HUES6 (cell line): ENCODE measurements around the gene GTPBP6.
"Not testable (repeated sequence)": the region's sequence is repeated elsewhere in the genome, so short reads cannot be mapped to it uniquely, and the experiment has no call there.

Experiments used
- H3K27ac ChIP-seq: 2 replicates; pipeline ENCODE4 v1.7.0; 2013; ENCODE audit warnings: low read depth, mild to moderate bottlenecking, low read length, inconsistent platforms
- H3K27me3 ChIP-seq: 2 replicates; pipeline ENCODE4 v1.6.1; 2013; ENCODE audit warnings: low read length; ENCODE audit not compliant: control insufficient read depth, insufficient read depth
- H3K36me3 ChIP-seq: 2 replicates; pipeline ENCODE4 v1.6.1; 2013; ENCODE audit warnings: low read length; ENCODE audit not compliant: control insufficient read depth, insufficient read depth
- H3K4me1 ChIP-seq: 2 replicates; pipeline ENCODE4 v1.6.1; 2013; ENCODE audit warnings: low read length; ENCODE audit not compliant: control insufficient read depth, insufficient read depth
- H3K4me3 ChIP-seq: 2 replicates; pipeline ENCODE4 v1.5.1; 2013; ENCODE audit warnings: low read depth, low read length
- H3K9ac ChIP-seq: one replicate; pipeline ENCODE4 v1.6.1; 2013; ENCODE audit warnings: mild to moderate bottlenecking, low read length
- H3K9me3 ChIP-seq: 2 replicates; pipeline ENCODE4 v1.6.1; 2013; ENCODE audit warnings: low read depth, low read length; ENCODE audit not compliant: control insufficient read depth, insufficient read depth

GTPBP6 gene

GRCh38 chrX:312621-313331 is 5.8 kb downstream of the GTPBP6 start:
- Histone ChIP-seq H3K36me3 (peaks cover 71% of the 10 kb centered on the region), H3K4me3 (no peak overlapping the region), H3K9ac (no peak overlapping the region), H3K27ac (no peak overlapping the region), H3K9me3 (no peaks in the 10 kb centered on the region), H3K4me1 (no peaks in the 10 kb centered on the region), H3K27me3 (no peaks in the 10 kb centered on the region)

DNA sequence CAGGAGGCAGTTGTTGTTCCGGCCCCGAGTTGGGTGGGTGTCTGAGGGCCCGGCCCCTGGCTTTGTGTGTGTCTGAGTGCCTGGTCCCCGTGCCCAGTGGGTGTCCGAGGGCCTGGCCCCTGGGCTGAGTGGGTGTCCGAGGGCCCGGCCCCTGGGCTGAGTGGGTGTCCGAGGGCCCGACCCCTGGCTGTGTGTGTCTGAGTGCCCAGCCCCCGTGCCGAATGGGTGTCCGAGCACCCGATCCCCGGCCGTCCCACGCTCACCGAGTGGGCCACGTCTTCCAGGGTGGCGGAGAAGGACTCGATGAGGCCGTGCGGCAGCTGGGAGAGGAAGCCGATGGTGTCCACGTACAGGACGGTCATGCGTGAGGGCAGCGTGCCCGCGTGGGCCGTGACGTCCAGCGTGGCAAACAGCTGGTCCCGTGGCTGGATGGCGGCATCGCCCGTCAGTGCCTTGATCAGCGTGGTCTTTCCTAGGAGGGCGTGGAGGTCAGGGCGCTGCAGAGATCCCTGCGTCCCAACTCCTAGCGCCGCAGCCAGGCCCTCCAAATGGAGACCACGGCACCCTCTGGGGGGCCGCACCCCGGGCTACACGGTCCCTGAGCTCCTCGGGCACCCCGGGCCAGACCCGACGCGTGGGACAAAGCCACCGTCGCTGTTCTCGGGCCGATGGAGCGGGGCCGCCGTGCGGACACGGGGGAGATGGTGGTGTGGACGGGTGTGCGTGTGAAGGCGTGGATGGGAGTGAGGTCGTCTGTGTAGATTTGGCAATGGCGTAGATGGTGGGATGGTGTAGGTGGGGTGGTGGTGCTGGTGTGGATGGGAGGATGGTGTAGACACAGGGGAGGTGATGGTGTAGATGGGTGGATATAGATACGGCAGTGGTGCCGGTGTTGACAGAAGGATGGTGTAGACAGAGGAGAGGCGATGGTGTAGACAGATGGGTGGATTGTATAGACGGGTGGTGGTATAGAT is 7.2 kb downstream of the GTPBP6 start:
- Histone ChIP-seq H3K9ac (no peak overlapping the region), H3K36me3 (peaks cover 78% of the 10 kb centered on the region), H3K4me3 (no peak overlapping the region), H3K9me3 (no peaks in the 10 kb centered on the region), H3K4me1 (no peaks in the 10 kb centered on the region), H3K27ac (no peak overlapping the region), H3K27me3 (no peaks in the 10 kb centered on the region)

DNA sequence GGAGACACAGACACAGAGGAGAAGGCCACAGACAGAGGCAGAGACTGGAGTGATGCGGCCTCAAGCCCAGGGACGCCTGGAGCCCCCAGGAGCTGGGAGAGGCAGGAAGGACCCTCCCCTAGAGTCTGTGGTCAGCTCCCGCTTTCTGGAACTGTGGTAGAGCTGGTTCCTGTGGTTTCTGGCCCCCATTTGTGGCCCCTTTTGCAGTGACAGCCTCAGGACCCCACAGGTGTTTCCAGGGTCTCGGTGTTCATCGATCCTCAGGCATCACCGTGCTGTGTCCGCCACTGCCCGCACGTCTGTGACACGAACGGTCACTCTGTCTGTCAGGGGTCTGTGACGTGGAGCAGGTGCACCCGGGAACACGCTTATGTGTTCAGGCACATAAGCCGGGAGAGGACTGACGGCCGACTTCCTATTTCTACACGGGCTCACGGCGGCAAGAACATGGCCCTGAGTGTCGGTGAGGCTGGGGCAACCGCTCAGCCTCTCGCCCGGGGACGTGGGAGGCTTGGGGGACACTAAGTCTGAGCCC is 7.9 kb downstream of the GTPBP6 start:
- no peaks in the 10 kb centered on the region for H3K4me1 ChIP-seq
- H3K4me3 ChIP-seq: no peak overlapping the region
- no peaks in the 10 kb centered on the region for H3K27me3 ChIP-seq
- no peak overlapping the region for H3K27ac ChIP-seq
- no peak overlapping the region for H3K9ac ChIP-seq
- H3K9me3 ChIP-seq: no peaks in the 10 kb centered on the region
- peaks cover 82% of the 10 kb centered on the region for H3K36me3 ChIP-seq

DNA sequence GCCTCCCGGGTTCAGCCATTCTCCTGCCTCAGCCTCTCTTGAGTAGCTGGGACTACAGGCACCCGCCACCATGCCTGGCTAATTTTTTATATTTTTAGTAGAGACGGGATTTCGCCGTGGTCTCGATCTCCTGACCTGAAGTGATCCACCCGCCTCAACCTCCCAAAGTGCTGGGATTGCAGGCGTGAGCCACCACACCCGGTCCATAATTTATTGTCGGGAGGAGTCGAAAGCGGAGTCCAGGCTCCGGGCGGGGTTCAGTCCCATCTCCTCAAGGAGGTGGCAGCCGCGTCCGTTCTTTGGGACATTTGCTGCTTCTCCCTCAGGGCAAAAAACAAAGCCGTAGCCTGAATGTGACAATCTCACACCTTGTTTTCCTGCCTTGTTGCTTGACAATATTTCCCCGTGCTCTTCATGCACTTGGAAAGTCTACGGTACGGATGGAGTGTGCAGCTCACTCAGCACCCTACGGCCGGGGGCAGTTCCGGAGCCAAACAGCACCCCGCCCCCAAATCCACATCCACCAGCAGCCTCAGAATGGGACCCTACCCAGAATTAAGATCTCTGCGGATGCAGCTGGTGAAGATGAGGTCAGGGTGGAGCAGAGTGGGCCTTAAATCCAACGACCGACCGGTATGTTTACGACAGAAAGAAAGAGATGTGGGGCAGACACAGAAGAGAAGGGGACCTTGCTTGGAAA is 9.6 kb downstream of the GTPBP6 start:
- no peak overlapping the region for H3K27ac ChIP-seq
- peaks cover 81% of the 10 kb centered on the region for H3K36me3 ChIP-seq
- no peak overlapping the region for H3K4me3 ChIP-seq
- no peaks in the 10 kb centered on the region for H3K9me3 ChIP-seq
- H3K4me1 ChIP-seq: no peaks in the 10 kb centered on the region
- H3K9ac ChIP-seq: no peak overlapping the region
- H3K27me3 ChIP-seq: no peaks in the 10 kb centered on the region

- peaks cover 79% of the 10 kb centered on the region for H3K36me3 ChIP-seq
- no peaks in the 10 kb centered on the region for H3K9me3 ChIP-seq
- no peak overlapping the region for H3K27ac ChIP-seq
- no peaks in the 10 kb centered on the region for H3K4me1 ChIP-seq
- no peak overlapping the region for H3K4me3 ChIP-seq
- H3K9ac ChIP-seq: no peak overlapping the region
- no peaks in the 10 kb centered on the region for H3K27me3 ChIP-seq
These were observed 11.1 kb downstream of the GTPBP6 start for GRCh38 chrX:307261-308111.

DNA sequence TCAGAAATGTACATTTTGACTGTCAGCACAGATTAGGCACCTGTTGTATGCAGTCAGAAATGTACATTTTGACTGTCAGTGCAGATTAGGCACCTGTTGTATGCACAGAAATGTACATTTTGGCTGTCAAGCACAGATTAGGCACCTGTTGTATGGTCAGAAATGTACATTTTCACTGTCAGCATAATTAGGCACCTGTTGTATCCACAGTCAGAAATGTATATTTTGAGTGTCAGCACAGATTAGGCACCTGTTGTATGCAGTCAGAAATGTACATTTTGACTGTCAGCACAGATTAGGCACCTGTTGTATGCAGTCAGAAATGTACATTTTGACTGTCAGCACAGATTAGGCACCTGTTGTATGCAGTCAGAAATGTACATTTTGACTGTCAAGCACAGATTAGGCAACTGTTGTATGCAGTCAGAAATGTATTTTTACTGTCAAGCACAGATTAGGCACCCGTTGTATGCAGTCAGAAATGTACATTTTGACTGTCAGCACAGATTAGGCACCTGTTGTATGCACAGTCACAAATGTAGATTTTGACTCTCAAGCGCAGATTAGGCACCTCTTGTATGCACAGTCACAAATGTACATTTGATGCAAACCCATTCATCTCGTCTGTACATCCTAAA is 11.9 kb downstream of the GTPBP6 start:
- not testable (repeated sequence) for H3K9me3 ChIP-seq, H3K4me1 ChIP-seq, H3K9ac ChIP-seq, H3K4me3 ChIP-seq, H3K27ac ChIP-seq, H3K27me3 ChIP-seq
- peaks cover 78% of the 10 kb centered on the region for H3K36me3 ChIP-seq

- H3K27me3 ChIP-seq, H3K4me1 ChIP-seq, H3K4me3 ChIP-seq, H3K9me3 ChIP-seq, H3K9ac ChIP-seq, H3K27ac ChIP-seq: not testable (repeated sequence)
- peaks cover 78% of the 10 kb centered on the region for H3K36me3 ChIP-seq
These were observed 12.6 kb downstream of the GTPBP6 start for GRCh38 chrX:305781-306613.

DNA sequence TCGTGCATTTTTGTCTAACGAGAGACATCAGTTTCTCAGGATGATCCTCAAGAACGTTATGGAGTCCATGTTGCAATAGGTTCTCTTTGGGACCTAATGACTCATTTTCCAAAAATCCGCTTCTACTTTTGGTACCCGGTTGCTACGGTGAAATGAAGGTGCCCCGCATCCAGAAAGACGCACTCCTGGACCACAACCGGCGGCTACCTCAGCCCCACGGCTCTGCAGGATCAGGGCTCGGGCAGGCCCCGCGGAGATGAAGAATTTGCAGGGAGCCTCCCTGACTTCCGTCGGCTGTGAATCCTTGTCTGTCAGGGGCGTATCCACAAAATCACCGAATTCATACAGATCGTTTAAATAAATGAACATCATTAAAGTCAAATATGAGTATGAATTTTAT is 15.6 kb downstream of the GTPBP6 start:
- H3K4me3 ChIP-seq: no peak overlapping the region
- no peaks in the 10 kb centered on the region for H3K4me1 ChIP-seq
- H3K27ac ChIP-seq: no peak overlapping the region
- H3K9me3 ChIP-seq: no peaks in the 10 kb centered on the region
- no peaks in the 10 kb centered on the region for H3K27me3 ChIP-seq
- no peak overlapping the region for H3K9ac ChIP-seq
- peaks cover 84% of the 10 kb centered on the region for H3K36me3 ChIP-seq

- no peaks in the 10 kb centered on the region for H3K9me3 ChIP-seq
- H3K4me3 ChIP-seq: no peak overlapping the region
- H3K36me3 ChIP-seq: peaks cover 69% of the 10 kb centered on the region
- H3K27me3 ChIP-seq: no peaks in the 10 kb centered on the region
- H3K27ac ChIP-seq: no peak overlapping the region
- no peak overlapping the region for H3K9ac ChIP-seq
- no peaks in the 10 kb centered on the region for H3K4me1 ChIP-seq
These were observed 18.3 kb downstream of the GTPBP6 start for GRCh38 chrX:300334-300733.
